Mucosa of stomach (tissue), 1 donor: ENCODE results near the gene NAT10.
"Not testable (repeated sequence)": the region's sequence is repeated elsewhere in the genome, so short reads cannot be mapped to it uniquely, and the experiment has no call there.

Experiments
- H3K27me3 ChIP-seq: one replicate; pipeline ENCODE4 v1.7.0; 2013; ENCODE audit warnings: mild to moderate bottlenecking, low read length; ENCODE audit not compliant: control insufficient read depth, insufficient read depth
- H3K36me3 ChIP-seq: one replicate; pipeline ENCODE4 v1.7.0; 2013; ENCODE audit warnings: low read length; ENCODE audit not compliant: control insufficient read depth, insufficient read depth
- H3K4me1 ChIP-seq: one replicate; pipeline ENCODE4 v1.7.0; 2013; ENCODE audit warnings: mild to moderate bottlenecking, low read length; ENCODE audit not compliant: control insufficient read depth, insufficient read depth
- H3K4me3 ChIP-seq: one replicate; pipeline ENCODE4 v1.7.0; 2013; ENCODE audit warnings: low read length
- H3K9ac ChIP-seq: one replicate; pipeline ENCODE4 v1.7.0; 2013; ENCODE audit warnings: mild to moderate bottlenecking, low read length, moderate library complexity
- H3K9me3 ChIP-seq: one replicate; pipeline ENCODE4 v1.7.0; 2013; ENCODE audit warnings: mild to moderate bottlenecking, low read length, moderate library complexity; ENCODE audit not compliant: control insufficient read depth
- donor health status: Pancreatic carcinoma.

NAT10 gene

GRCh38 chr11:34179026-34179675 lies 73.7 kb downstream of the NAT10 start:
- Histone ChIP-seq H3K9me3 (no peaks in the 10 kb centered on the region), H3K4me3 (no peak overlapping the region), H3K27me3 (no peaks in the 10 kb centered on the region), H3K4me1 (peaks cover 6% of the 10 kb centered on the region), H3K9ac (no peak overlapping the region), H3K36me3 (no peaks in the 10 kb centered on the region)

DNA sequence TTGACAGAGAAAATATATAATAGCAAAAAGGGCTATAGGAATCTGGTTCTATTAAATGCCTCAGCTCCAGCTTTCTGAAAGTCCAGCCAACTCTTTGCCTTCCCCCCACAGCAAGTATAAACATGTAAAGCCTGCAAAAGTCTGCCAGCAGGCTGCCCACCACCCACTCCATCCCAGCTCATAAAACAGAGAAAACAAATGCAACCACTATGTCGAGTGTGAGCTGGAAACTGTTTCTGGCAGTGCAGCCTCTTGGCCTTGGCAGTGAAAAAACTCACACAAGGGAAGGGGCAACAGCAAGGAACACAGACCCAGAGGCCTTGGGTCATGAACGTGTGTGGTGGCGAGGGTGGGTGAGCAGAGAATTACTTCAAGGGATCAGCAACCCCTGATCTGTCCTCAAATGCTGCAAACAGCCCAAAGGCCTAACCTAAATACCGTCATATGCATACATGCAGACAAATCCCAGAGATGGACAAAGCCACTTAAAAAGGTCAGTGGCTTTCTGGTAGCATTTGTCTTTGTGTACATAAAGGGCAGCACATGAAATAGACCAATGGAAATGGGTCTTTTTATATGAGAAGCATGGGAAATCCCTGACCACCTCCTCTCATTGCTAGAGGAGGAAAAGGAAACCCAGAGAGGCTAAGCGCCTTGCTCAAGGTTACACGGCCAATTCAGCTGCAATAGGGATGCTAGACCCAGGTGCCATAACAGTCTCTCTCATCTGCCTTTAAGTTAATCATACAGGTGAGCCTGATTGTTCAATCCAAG lies 74.8 kb downstream of the NAT10 start:
- no peaks in the 10 kb centered on the region for H3K27me3 ChIP-seq
- H3K36me3 ChIP-seq: no peaks in the 10 kb centered on the region
- no peak overlapping the region for H3K9ac ChIP-seq
- no peaks in the 10 kb centered on the region for H3K9me3 ChIP-seq
- H3K4me1 ChIP-seq: no peaks in the 10 kb centered on the region
- no peak overlapping the region for H3K4me3 ChIP-seq

- not testable (repeated sequence) for H3K4me3 ChIP-seq, H3K9ac ChIP-seq, H3K4me1 ChIP-seq, H3K27me3 ChIP-seq, H3K9me3 ChIP-seq, H3K36me3 ChIP-seq
These were observed 75.4 kb downstream of the NAT10 start for GRCh38 chr11:34180814-34181165.

- Histone ChIP-seq H3K9ac (no peak overlapping the region), H3K4me3 (no peak overlapping the region), H3K36me3 (no peaks in the 10 kb centered on the region), H3K4me1 (no peaks in the 10 kb centered on the region), H3K27me3 (no peaks in the 10 kb centered on the region), H3K9me3 (no peaks in the 10 kb centered on the region)
These were observed 75.8 kb downstream of the NAT10 start for GRCh38 chr11:34181251-34181650.

DNA sequence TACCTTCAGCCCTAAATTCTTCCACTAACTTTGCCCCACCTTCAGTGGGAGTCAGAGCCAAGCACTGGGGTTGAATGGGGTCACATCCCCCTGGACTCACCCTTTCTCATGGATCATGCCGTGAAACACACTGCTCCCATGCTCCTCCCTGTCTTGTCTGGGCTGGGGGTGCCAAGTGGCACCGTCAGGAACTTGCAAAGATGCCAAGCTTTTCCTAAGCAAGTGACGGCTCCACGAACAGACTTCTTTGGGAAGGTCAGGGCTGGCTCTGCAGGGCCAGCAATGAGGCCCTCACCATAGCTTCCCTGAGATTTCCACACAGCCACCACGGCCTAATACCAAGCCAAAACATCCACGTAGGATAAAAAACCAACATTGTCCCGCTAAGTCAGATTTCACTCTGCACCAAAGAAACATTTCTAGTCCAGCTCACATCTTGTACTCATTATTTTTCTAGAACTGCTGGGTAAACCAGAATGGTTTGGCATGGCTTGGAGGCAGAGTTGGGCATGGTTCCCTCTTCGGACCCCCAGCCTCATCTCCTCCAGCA lies 76.5 kb downstream of the NAT10 start:
- no peak overlapping the region for H3K9ac ChIP-seq
- no peak overlapping the region for H3K4me3 ChIP-seq
- no peaks in the 10 kb centered on the region for H3K4me1 ChIP-seq
- no peaks in the 10 kb centered on the region for H3K9me3 ChIP-seq
- H3K27me3 ChIP-seq: no peaks in the 10 kb centered on the region
- H3K36me3 ChIP-seq: no peaks in the 10 kb centered on the region

- Histone ChIP-seq H3K9me3 (no peaks in the 10 kb centered on the region), H3K36me3 (no peaks in the 10 kb centered on the region), H3K27me3 (no peaks in the 10 kb centered on the region), H3K4me1 (no peaks in the 10 kb centered on the region), H3K9ac (no peak overlapping the region), H3K4me3 (no peak overlapping the region)
These were observed 77.0 kb downstream of the NAT10 start for GRCh38 chr11:34182425-34182824.

DNA sequence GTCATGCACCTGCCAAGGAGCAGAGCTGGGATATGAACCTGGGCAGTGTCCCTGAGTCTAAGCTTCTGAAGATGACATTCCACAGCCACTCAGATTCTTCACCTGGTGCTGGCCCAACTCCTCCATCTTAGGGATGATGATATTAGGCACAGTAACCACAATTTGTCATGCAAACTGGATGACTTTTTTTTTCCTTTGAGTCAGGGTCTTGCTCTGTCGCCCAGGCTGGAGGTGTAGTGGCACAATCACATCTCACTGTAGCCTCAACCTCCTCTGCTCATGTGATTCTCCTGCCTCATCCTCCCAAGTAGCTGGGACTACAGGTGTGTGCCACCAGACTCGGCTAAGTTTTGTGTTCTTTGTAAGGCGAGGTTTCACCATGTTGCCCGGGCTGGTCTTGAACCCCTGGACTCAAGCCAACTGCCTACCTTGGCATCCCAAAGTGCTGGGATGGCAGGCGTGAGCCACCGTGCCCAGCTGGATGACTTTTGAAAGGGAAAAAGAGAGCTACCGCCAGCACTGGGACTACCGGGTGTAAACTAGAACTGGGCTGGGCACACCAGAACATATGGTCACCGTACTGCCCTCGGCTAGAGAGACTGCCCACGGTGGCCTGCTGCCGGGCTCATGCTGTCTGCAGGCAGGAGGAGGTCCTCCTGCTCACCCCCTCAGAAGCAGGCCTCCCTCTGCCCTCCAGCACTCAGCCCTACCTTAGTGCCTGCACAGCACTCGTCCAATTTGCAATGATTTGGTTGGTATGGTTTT lies 77.7 kb downstream of the NAT10 start:
- Histone ChIP-seq H3K4me1 (no peaks in the 10 kb centered on the region), H3K4me3 (no peak overlapping the region), H3K9ac (no peak overlapping the region), H3K27me3 (no peaks in the 10 kb centered on the region), H3K9me3 (no peaks in the 10 kb centered on the region), H3K36me3 (no peaks in the 10 kb centered on the region)

DNA sequence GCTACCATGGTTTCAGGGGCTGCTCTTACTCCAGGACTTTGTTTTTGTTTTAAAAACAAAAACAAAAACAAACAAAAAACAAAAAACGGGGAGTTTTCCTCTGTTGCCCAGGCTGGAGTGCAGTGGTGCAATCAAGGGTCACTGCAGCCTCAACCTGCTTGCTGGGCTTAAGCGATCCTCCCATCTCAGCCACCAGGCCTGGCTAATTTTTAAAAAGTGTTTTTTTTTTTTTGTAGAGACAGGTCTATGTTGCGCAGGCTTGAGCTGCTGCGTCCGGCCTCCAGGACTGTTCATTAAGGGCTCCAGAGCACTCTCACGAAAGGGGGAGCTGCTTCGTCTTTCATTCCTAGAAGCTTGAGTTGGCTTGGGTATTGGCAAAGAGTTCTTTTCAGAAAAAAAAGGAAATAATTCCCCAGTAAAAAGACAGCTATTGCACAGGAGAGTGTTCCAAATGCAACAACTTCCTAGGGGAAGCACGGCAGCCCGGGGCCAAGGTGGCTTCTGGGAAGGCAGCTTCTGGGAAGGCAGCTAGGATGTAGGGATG lies 78.5 kb downstream of the NAT10 start:
- Histone ChIP-seq H3K4me1 (no peaks in the 10 kb centered on the region), H3K9me3 (no peaks in the 10 kb centered on the region), H3K27me3 (no peaks in the 10 kb centered on the region), H3K4me3 (no peak overlapping the region), H3K9ac (no peak overlapping the region), H3K36me3 (no peaks in the 10 kb centered on the region)

DNA sequence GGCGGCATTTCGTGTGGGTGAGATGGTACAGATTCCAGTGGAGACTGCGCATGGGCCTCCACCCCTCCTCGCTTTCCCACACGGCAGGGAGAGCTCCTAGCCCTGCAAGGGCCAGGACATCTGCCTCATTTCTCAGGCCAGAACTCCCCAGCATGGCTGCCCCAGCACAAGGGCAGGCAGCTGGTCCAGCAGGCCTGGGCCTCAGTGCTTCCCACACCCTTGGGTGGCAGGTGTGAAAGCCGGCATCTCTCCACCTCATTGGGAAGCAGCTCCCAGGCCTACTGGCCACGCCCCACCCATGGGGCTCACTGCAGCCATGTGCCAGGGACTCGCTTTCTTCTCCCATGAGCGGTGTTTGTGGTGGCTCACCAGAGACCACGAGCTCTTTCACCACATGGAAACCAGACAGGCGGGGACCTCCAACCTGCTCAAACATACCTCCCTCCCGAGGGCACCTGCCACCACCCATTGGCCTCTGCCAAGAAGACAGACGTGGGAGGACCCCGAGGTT lies 79.1 kb downstream of the NAT10 start:
- H3K9ac ChIP-seq: no peak overlapping the region

DNA sequence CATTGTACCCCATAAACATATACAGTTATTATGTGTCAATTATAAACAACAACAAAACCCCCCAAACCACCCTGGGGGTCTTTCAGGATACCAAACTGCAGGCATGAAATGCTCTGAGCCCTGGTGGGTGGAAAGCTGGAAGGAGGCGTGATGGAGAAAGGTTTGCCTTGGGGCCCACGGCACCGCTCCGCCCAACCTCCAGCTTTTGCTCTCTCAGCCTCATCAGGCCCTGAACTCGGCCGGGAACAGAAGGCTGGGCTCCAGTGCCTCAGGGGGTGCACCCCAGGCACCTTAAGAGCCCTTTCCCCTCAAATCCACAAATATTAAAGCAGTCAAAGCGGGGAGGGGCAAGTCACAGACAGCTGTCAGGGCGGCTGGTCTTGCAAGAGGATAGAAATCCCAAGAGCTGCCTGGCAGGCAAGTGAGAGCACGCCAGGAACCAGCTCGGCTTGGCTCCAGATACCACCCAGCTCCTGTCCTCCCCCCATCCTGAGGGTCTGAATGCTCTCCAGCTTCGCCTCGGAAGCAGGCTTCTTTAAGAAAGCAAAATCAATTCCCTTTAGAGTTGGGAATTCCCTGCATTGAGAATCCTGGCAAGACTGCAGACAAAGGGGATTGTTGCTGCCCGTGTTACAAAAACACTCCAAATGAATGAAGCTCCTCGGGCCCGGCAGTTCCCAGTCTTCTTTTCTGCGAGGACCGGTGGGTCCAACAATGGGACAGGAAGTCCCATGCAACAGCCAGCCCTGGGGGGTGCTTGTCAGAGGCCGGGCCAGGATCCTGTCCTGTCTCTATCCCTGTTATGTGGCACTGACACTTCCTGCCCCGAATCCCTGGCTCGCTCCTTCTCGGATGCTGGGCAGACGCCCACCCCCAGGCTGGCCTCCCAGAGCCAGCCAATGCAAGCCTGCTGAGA lies 80.8 kb downstream of the NAT10 start:
- no peaks in the 10 kb centered on the region for H3K9me3 ChIP-seq
- no peaks in the 10 kb centered on the region for H3K4me1 ChIP-seq
- no peak overlapping the region for H3K4me3 ChIP-seq
- H3K27me3 ChIP-seq: no peaks in the 10 kb centered on the region
- H3K36me3 ChIP-seq: no peaks in the 10 kb centered on the region
- no peak overlapping the region for H3K9ac ChIP-seq

More for the DNA sequence above, 79.1 kb downstream of the NAT10 start:
- no peaks in the 10 kb centered on the region for H3K9me3 ChIP-seq
- no peaks in the 10 kb centered on the region for H3K27me3 ChIP-seq
- H3K4me3 ChIP-seq: no peak overlapping the region
- H3K36me3 ChIP-seq: no peaks in the 10 kb centered on the region
- no peaks in the 10 kb centered on the region for H3K4me1 ChIP-seq

- no peak overlapping the region for H3K9ac ChIP-seq
- peaks cover 6% of the 10 kb centered on the region for H3K4me1 ChIP-seq
- no peaks in the 10 kb centered on the region for H3K27me3 ChIP-seq
- no peak overlapping the region for H3K4me3 ChIP-seq
- H3K9me3 ChIP-seq: no peaks in the 10 kb centered on the region
- no peaks in the 10 kb centered on the region for H3K36me3 ChIP-seq
These were observed 82.8 kb downstream of the NAT10 start for GRCh38 chr11:34188181-34188580.
